Hepatocyte (in vitro differentiated cells): ENCODE data around the gene TUB.

Experiments
- CTCF ChIP-seq: fragments of 200-600 bp; sonication (generic); IDR thresholded peaks from 2 replicates; pipeline ENCODE4 v1.5.1; 2016; ENCODE audit warnings: antibody characterized with exemption, mild to moderate bottlenecking; ENCODE audit not compliant: poor library complexity
- EZH2 ChIP-seq: fragments of 200-600 bp; sonication (generic); IDR thresholded peaks from 2 replicates; pipeline ENCODE4 v1.6.1; 2016; ENCODE audit warnings: antibody characterized with exemption, mild to moderate bottlenecking, borderline replicate concordance
- EZH2phosphoT487 ChIP-seq: fragments of 200-600 bp; sonication (generic); IDR thresholded peaks from one replicate; pipeline ENCODE4 v1.6.1; 2018; ENCODE audit warnings: antibody characterized with exemption, mild to moderate bottlenecking, low read depth, moderate library complexity; ENCODE audit not compliant: unreplicated experiment, severe bottlenecking

DNA sequence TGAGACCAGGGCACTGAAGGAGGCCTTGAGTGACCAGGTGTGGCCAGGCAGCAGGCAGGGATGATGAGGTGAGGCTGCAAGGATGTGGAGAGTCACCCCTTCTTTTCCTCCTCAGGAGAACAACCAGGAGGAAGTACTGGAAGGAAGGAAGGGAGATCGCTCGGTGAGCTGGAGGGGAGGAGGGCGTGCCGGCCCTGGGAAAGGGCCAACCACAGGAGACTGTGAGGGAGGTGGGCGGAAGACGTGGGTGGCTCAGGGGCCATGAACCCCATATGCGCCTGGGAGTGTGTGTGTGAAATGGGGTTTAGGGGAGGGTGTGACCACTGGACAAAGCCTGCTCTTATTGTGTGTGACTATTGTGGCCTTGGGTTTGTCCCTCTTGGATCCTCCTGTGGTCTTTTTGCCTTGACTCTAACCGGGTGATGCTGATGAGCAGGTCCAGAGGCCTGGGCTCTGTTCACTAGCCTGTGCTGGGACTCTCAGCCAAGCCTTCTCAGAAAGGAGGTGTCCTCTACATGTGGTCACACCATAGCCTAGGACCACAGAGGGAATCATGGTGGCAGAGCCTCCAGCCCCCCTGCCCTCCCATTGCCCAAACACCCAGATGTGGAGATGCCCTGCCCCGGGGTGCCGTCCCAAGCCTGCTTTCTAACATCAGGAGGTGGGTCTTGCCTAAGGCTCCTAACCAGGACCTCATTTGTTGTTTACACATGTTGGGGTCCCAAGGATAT lies 41.3 kb upstream of the TUB start:
- no peak for TF ChIP-seq EZH2
- no peak for TF ChIP-seq CTCF
- TF ChIP-seq EZH2phosphoT487: no peak
